GM12878 (cell line): Measurements from ENCODE around the gene RCCD1. TPM values are rescaled to one million over a fixed set of nuclear protein-coding genes. Genes with fewer than 3 reads are reported as not detected.

ENCODE experiments used
- BCL11A ChIP-seq: IDR thresholded peaks from 2 replicates; pipeline ENCODE4 v1.6.1; 2011; ENCODE audit warnings: low read depth, low read length
- BCL3 ChIP-seq: IDR thresholded peaks from 2 replicates; pipeline ENCODE4 v1.6.1; 2011; ENCODE audit warnings: borderline replicate concordance, low read depth, mild to moderate bottlenecking, moderate library complexity, low read length; ENCODE audit not compliant: insufficient read depth, poor library complexity, severe bottlenecking
- CHD4 ChIP-seq: fragments of 200-600 bp; sonication (generic); IDR thresholded peaks from 2 replicates; pipeline ENCODE4 v1.6.1; 2016; ENCODE audit warnings: mild to moderate bottlenecking
- ESRRA ChIP-seq: IDR thresholded peaks from 2 replicates; pipeline ENCODE4 v1.6.1; 2012; ENCODE audit warnings: mild to moderate bottlenecking, low read length, improper control_type of control experiment
- MEF2A ChIP-seq: IDR thresholded peaks from 2 replicates; pipeline ENCODE4 v1.6.1; 2011; ENCODE audit warnings: low read depth, mild to moderate bottlenecking, low read length, moderate library complexity; ENCODE audit not compliant: insufficient read depth
- NFXL1 ChIP-seq: fragments of 450-650 bp; IDR thresholded peaks from 2 replicates; pipeline ENCODE4 v1.6.1; 2017; ENCODE audit warnings: antibody characterized with exemption, mild to moderate bottlenecking, borderline replicate concordance
- NR2F1 ChIP-seq: fragments of 450-650 bp; conservative IDR thresholded peaks from 2 replicates; pipeline ENCODE4 v1.6.1; 2017; ENCODE audit warnings: mild to moderate bottlenecking
- PAX8 ChIP-seq: fragments of 450-650 bp; IDR thresholded peaks from 2 replicates; pipeline ENCODE4 v1.6.1; 2017; ENCODE audit warnings: mild to moderate bottlenecking, moderate library complexity
- SMAD1 ChIP-seq: fragments of 450-650 bp; IDR thresholded peaks from 2 replicates; pipeline ENCODE4 v1.6.1; 2018; ENCODE audit warnings: mild to moderate bottlenecking, low read depth; ENCODE audit not compliant: partially characterized antibody
- TBL1XR1 ChIP-seq: IDR thresholded peaks from 2 replicates; pipeline ENCODE4 v1.6.1; 2012; ENCODE audit warnings: low read depth, low read length, improper control_type of control experiment
- YY1 ChIP-seq: IDR thresholded peaks from 2 replicates; pipeline ENCODE4 v1.6.1; 2011; ENCODE audit warnings: low read depth, mild to moderate bottlenecking, low read length
- ZBED1 ChIP-seq: IDR thresholded peaks from 2 replicates; pipeline ENCODE4 v1.6.1; 2016; ENCODE audit warnings: borderline replicate concordance
- ZNF274 ChIP-seq: IDR thresholded peaks from one replicate; pipeline ENCODE4 v1.8.0; 2011; ENCODE audit not compliant: insufficient read length, insufficient read depth
- ZNF384 ChIP-seq: IDR thresholded peaks from 2 replicates; pipeline ENCODE4 v1.6.1; 2012; ENCODE audit warnings: low read depth, mild to moderate bottlenecking, low read length, improper control_type of control experiment, borderline replicate concordance
- polyA plus RNA-seq, 11 experiments: library from polyadenylated mRNA; depleted of rRNA in 4 of 11; unstranded in 6 of 11; stranded (reverse) in 5 of 11; fragments of >200 nt; fragmentation: Nextera tagmentation in 4 of 11; fragmentation: Illumina TruSeq in 1 of 11; extraction: Ambion mirVana in 4 of 11; extraction: Trizol in 1 of 11; gene quantifications; 1 replicate in 1 of 11; 2 replicates in 10 of 11; pipeline versions ENCODE4 v1.2.1 to v1.2.3, GENCODE V29; 2011 to 2016; ENCODE audit warnings: inconsistent platforms in 2 of 11, missing spikeins in 2 of 11, low read depth in 1 of 11
- total RNA-seq, 4 experiments: library from RNA; depleted of rRNA in 3 of 4; stranded (reverse); fragments of >200 nt in 3 of 4; fragmentation: Illumina TruSeq in 1 of 4; extraction: Trizol in 1 of 4; gene quantifications; 2 replicates each; pipeline versions ENCODE4 v1.2.1 to v1.2.3, GENCODE V29; 2013 to 2021
- TF ChIP-seq, protein P1 (sequence below): fragments of 450-650 bp; IDR thresholded peaks from 2 replicates; pipeline ENCODE4 v1.6.1; 2014; ENCODE audit warnings: mild to moderate bottlenecking
- TF ChIP-seq, protein P2 (sequence below): fragments of 150-350 bp; IDR thresholded peaks from 2 replicates; pipeline ENCODE4 v1.6.1; 2016; ENCODE audit warnings: low read depth, low read length

The RCCD1 gene
- total and polyA plus RNA-seq, 10 of the 15 experiments (the other 5 are each of a cell fraction or from before 2014, with no cell fraction given), result 5.2 to 30.4 (median 20.9) TPM

DNA sequence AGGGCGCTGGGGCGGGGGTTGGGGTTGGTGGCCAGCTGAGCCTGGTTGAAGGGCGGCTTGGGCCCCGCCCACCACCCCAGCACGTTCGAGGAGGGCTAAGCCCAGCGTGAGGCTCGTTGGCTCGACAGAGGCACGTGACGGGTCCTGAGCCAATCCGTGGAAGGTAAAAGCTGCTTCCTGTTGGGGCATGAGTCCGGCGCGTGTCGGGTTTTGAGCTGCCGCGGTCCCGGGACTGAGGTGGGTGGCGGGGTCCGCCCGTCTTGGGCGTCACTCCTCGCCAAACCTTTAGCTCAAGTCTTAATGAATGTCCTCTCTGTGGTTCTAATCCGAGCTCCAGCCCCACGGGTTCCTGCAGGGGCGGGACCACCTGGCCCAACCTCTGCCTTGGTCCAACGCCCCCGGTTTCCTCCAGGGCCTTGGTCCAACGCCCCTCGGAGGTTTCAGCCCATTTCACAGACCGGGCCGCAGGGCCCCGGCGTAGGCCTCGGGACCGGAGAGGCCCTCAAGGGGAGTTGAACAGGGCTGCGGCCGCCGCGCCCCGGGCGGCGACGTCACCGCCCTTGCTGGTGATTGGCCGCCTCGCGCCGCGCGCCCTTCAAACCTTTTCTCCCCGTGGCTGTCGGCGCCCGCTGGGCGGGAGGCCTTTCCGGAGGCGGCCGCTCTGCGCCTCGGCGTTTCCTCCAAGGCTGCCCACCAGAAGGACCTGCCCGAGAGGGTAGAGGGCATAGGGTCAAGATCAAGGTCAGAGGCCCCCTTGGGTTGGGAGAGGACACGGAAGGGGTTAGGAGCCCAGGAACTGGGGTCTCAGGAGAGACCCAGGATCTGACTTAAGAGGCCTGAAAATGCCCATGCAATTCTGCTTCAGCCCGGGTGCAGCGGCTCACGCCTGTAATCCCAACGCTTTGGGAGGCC lies at the start of gene RCCD1 (continued):
- TF ChIP-seq, protein P1, sequence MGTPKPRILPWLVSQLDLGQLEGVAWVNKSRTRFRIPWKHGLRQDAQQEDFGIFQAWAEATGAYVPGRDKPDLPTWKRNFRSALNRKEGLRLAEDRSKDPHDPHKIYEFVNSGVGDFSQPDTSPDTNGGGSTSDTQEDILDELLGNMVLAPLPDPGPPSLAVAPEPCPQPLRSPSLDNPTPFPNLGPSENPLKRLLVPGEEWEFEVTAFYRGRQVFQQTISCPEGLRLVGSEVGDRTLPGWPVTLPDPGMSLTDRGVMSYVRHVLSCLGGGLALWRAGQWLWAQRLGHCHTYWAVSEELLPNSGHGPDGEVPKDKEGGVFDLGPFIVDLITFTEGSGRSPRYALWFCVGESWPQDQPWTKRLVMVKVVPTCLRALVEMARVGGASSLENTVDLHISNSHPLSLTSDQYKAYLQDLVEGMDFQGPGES, result no peak
- TF ChIP-seq YY1 (peak; percentile 71; the same call in 1 of the 2 replicates), CHD4 (no peak), ESRRA (peak; percentile 57; the same call in 1 of the 2 replicates), MEF2A (no peak), TBL1XR1 (peak; percentile 28; the same call in 1 of the 2 replicates), ZNF274 (no peak), BCL11A (no peak), BCL3 (peak; percentile 49), PAX8 (no peak), ZNF384 (no peak), NR2F1 (peak; percentile 62), SMAD1 (peak; percentile 61), ZBED1 (no peak), NFXL1 (no peak)
- TF ChIP-seq, protein P2, sequence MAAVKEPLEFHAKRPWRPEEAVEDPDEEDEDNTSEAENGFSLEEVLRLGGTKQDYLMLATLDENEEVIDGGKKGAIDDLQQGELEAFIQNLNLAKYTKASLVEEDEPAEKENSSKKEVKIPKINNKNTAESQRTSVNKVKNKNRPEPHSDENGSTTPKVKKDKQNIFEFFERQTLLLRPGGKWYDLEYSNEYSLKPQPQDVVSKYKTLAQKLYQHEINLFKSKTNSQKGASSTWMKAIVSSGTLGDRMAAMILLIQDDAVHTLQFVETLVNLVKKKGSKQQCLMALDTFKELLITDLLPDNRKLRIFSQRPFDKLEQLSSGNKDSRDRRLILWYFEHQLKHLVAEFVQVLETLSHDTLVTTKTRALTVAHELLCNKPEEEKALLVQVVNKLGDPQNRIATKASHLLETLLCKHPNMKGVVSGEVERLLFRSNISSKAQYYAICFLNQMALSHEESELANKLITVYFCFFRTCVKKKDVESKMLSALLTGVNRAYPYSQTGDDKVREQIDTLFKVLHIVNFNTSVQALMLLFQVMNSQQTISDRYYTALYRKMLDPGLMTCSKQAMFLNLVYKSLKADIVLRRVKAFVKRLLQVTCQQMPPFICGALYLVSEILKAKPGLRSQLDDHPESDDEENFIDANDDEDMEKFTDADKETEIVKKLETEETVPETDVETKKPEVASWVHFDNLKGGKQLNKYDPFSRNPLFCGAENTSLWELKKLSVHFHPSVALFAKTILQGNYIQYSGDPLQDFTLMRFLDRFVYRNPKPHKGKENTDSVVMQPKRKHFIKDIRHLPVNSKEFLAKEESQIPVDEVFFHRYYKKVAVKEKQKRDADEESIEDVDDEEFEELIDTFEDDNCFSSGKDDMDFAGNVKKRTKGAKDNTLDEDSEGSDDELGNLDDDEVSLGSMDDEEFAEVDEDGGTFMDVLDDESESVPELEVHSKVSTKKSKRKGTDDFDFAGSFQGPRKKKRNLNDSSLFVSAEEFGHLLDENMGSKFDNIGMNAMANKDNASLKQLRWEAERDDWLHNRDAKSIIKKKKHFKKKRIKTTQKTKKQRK, result no peak
